ENCODE measurements around the gene IFFO2. TPM values are rescaled to one million over a fixed set of nuclear protein-coding genes. Genes with fewer than 3 reads are reported as not detected.

IFFO2 gene
- total and polyA plus RNA-seq, 2 of the 13 experiments (the other 11 are each of a cell fraction or from before 2014, with no cell fraction given): 7.3 to 16.7 TPM

DNA sequence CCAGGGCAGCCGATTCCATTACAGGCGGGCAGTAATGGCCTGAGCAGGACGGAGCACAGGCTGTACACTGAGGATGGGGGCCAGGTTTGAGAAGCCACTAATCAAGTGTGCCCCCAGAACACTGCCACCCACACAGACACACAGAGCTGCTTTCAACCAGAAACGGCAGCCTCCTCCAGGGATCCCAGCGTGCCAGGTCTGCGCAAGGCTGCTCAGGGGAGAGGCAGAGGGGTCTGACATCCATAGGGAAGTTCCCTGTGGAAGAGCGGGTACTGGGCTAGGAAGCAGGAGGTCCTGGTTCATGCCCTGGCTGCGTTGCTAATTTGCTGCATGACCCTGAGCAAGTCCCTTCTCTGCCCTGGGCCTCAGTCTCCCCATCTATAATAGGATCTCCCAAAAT is 28.1 kb downstream of the IFFO2 start:
- H3K4me2 ChIP-seq (ENCODE audit: low read depth, low read length): no peak overlapping the region
- 98% methylated on average over 5 of the region's 8 CpGs for WGBS (ENCODE audit: low lambda C conversion rate)
- peaks cover 33% of the 10 kb centered on the region for H3K4me1 ChIP-seq (ENCODE audit: insufficient read depth, low read length)
- no peaks in the 10 kb centered on the region for H3K9me3 ChIP-seq (ENCODE audit: low read length)
- no peak overlapping the region for H3K9ac ChIP-seq (ENCODE audit: insufficient read depth, low read depth, low read length)
- no peak overlapping the region for H3K27ac ChIP-seq (ENCODE audit: extremely low read length, insufficient read depth, low read length)
- H3K79me2 ChIP-seq (ENCODE audit: insufficient read depth, low read length): peaks cover 32% of the 10 kb centered on the region
- H2AFZ ChIP-seq (ENCODE audit: low read length): no peak overlapping the region
- FAIRE-seq (no peak), ATAC-seq (no peak), DNase-seq (ENCODE audit: low spot score) (no peak)
- in situ Hi-C loops (cut with HindIII; ENCODE audit: extremely low pct_ligation_motif_present, low pct_unique_long_range_greater_than_20kb): no loop called here
- H3K4me3 ChIP-seq (replicated peaks in 1 of 3; ENCODE audit: insufficient read depth in 1 of 3, low read depth in 2 of 3, low read length in 3 of 3): no peak overlapping the region
- H4K20me1 ChIP-seq (ENCODE audit: insufficient read depth, low read length): peaks cover 3% of the 10 kb centered on the region; the same call in 1 of the 2 replicates
- CTCF ChIA-PET (ENCODE audit: low intra/inter-chr PET ratio, low total read pairs): no interaction called here
- intact Hi-C loops (cut with micrococcal nuclease; ENCODE audit: unreplicated experiment): no loop called here
- H3K36me3 ChIP-seq (replicated peaks in 1 of 2; ENCODE audit: control insufficient read depth in 1 of 2, insufficient read depth in 2 of 2, low read length in 2 of 2): 0 out of 5 replicates have a peak, but pooled peaks cover 0 to 2% of the 10 kb centered on the region in 2 experiments
- BruUV-seq (replicated peaks): no TSS peak
- H3K27me3 ChIP-seq (ENCODE audit: control insufficient read depth in 1 of 2, insufficient read depth in 2 of 2, low read length in 2 of 2): no peaks in the 10 kb centered on the region
- POLR2A ChIA-PET: no interaction called here
- TF ChIP-seq ZFP82 (CRISPR knock-in tag; IDR thresholded peaks at IDR 0.05; ENCODE audit: borderline replicate concordance) (no peak), ZNF790 (CRISPR knock-in tag; IDR thresholded peaks at IDR 0.05; ENCODE audit: borderline replicate concordance) (no peak), HMG20A (CRISPR knock-in tag; IDR thresholded peaks at IDR 0.05; ENCODE audit: borderline replicate concordance) (no peak), POGZ (CRISPR knock-in tag; IDR thresholded peaks at IDR 0.05) (no peak), NFATC3 (CRISPR knock-in tag; IDR thresholded peaks at IDR 0.05) (no peak), ZEB1 (IDR thresholded peaks at IDR 0.05; ENCODE audit: insufficient replicate concordance, low read depth) (no peak), MLLT10 (CRISPR knock-in tag; IDR thresholded peaks at IDR 0.05) (no peak), BRCA1 (CRISPR knock-in tag; IDR thresholded peaks at IDR 0.05) (no peak), ZNF547 (CRISPR knock-in tag; IDR thresholded peaks at IDR 0.05) (no peak), PRPF4 (IDR thresholded peaks at IDR 0.05; ENCODE audit: low read depth, low read length, poor library complexity, severe bottlenecking) (no peak), PRMT3 (CRISPR knock-in tag; IDR thresholded peaks at IDR 0.05; ENCODE audit: borderline replicate concordance, low read depth) (no peak), ZNF3 (CRISPR knock-in tag; IDR thresholded peaks at IDR 0.05) (no peak), ZNF451 (CRISPR knock-in tag; IDR thresholded peaks at IDR 0.05) (no peak)
- TF ChIP-seq, protein P1, sequence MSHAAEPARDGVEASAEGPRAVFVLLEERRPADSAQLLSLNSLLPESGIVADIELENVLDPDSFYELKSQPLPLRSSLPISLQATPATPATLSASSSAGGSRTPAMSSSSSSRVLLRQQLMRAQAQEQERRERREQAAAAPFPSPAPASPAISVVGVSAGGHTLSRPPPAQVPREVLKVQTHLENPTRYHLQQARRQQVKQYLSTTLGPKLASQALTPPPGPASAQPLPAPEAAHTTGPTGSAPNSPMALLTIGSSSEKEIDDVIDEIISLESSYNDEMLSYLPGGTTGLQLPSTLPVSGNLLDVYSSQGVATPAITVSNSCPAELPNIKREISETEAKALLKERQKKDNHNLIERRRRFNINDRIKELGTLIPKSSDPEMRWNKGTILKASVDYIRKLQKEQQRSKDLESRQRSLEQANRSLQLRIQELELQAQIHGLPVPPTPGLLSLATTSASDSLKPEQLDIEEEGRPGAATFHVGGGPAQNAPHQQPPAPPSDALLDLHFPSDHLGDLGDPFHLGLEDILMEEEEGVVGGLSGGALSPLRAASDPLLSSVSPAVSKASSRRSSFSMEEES (CRISPR knock-in tag; IDR thresholded peaks at IDR 0.05): no peak
- TF ChIP-seq, protein P2, sequence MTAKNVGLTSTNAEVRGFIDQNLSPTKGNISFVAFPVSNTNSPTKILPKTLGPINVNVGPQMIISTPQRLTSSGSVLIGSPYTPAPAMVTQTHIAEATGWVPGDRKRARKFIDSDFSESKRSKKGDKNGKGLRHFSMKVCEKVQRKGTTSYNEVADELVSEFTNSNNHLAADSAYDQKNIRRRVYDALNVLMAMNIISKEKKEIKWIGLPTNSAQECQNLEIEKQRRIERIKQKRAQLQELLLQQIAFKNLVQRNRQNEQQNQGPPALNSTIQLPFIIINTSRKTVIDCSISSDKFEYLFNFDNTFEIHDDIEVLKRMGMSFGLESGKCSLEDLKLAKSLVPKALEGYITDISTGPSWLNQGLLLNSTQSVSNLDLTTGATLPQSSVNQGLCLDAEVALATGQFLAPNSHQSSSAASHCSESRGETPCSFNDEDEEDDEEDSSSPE (CRISPR knock-in tag; IDR thresholded peaks at IDR 0.05): no peak
- TF ChIP-seq, protein P3, sequence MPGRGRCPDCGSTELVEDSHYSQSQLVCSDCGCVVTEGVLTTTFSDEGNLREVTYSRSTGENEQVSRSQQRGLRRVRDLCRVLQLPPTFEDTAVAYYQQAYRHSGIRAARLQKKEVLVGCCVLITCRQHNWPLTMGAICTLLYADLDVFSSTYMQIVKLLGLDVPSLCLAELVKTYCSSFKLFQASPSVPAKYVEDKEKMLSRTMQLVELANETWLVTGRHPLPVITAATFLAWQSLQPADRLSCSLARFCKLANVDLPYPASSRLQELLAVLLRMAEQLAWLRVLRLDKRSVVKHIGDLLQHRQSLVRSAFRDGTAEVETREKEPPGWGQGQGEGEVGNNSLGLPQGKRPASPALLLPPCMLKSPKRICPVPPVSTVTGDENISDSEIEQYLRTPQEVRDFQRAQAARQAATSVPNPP (CRISPR knock-in tag; IDR thresholded peaks at IDR 0.05): no peak
- TF ChIP-seq, protein P4, sequence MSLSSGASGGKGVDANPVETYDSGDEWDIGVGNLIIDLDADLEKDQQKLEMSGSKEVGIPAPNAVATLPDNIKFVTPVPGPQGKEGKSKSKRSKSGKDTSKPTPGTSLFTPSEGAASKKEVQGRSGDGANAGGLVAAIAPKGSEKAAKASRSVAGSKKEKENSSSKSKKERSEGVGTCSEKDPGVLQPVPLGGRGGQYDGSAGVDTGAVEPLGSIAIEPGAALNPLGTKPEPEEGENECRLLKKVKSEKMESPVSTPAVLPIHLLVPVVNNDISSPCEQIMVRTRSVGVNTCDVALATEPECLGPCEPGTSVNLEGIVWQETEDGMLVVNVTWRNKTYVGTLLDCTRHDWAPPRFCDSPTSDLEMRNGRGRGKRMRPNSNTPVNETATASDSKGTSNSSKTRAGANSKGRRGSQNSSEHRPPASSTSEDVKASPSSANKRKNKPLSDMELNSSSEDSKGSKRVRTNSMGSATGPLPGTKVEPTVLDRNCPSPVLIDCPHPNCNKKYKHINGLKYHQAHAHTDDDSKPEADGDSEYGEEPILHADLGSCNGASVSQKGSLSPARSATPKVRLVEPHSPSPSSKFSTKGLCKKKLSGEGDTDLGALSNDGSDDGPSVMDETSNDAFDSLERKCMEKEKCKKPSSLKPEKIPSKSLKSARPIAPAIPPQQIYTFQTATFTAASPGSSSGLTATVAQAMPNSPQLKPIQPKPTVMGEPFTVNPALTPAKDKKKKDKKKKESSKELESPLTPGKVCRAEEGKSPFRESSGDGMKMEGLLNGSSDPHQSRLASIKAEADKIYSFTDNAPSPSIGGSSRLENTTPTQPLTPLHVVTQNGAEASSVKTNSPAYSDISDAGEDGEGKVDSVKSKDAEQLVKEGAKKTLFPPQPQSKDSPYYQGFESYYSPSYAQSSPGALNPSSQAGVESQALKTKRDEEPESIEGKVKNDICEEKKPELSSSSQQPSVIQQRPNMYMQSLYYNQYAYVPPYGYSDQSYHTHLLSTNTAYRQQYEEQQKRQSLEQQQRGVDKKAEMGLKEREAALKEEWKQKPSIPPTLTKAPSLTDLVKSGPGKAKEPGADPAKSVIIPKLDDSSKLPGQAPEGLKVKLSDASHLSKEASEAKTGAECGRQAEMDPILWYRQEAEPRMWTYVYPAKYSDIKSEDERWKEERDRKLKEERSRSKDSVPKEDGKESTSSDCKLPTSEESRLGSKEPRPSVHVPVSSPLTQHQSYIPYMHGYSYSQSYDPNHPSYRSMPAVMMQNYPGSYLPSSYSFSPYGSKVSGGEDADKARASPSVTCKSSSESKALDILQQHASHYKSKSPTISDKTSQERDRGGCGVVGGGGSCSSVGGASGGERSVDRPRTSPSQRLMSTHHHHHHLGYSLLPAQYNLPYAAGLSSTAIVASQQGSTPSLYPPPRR (CRISPR knock-in tag; IDR thresholded peaks at IDR 0.05; ENCODE audit: borderline replicate concordance): no peak
